Activated CD8-positive, alpha-beta T cell treated with anti-CD3 and anti-CD28 coated beads for 36 hours (primary cell): ENCODE measurements around the gene SORCS2. TPM values are rescaled to one million over a fixed set of nuclear protein-coding genes. Genes with fewer than 3 reads are reported as not detected.

Experiments
- ATAC-seq: fragments of 200-7000 bp; cut with Tn5 transposase; one replicate; pipeline ENCODE4 v1.10.0; 2021; ENCODE audit warnings: mild to moderate bottlenecking, moderate library complexity
- CTCF ChIA-PET: fragments of 350-600 bp; sonication (Branson Sonifier 250); formaldehyde crosslinking; loops from one replicate; lab custom pipeline; 2021; ENCODE audit warnings: antibody characterized with exemption; lab: Charles Lee
- POLR2A ChIA-PET: fragments of 350-600 bp; sonication (Branson Sonifier 250); formaldehyde crosslinking; loops from one replicate; lab custom pipeline; 2021; ENCODE audit warnings: antibody characterized with exemption; lab: Charles Lee
- DNase-seq: peaks from one replicate; pipeline ENCODE4 v3.0.0-alpha.2; 2020
- H3K27ac Mint-ChIP-seq: one replicate; pipeline ENCODE4 v1.8.0; 2021; ENCODE audit warnings: mild to moderate bottlenecking, mixed read lengths
- H3K27me3 Mint-ChIP-seq: one replicate; pipeline ENCODE4 v1.8.0; 2021; ENCODE audit warnings: mixed read lengths
- H3K36me3 Mint-ChIP-seq: one replicate; pipeline ENCODE4 v1.8.0; 2021; ENCODE audit warnings: low read depth, mixed read lengths
- H3K4me1 Mint-ChIP-seq: one replicate; pipeline ENCODE4 v1.8.0; 2021; ENCODE audit warnings: low read depth, mixed read lengths
- H3K4me3 Mint-ChIP-seq: one replicate; pipeline ENCODE4 v1.8.0; 2021; ENCODE audit warnings: mild to moderate bottlenecking, moderate library complexity, mixed read lengths
- H3K9me3 Mint-ChIP-seq: one replicate; pipeline ENCODE4 v1.8.0; 2021; ENCODE audit warnings: mixed read lengths
- intact Hi-C: fragments of 100-400 bp; cut with micrococcal nuclease; formaldehyde crosslinking; loops from one replicate; pipeline ENCODE4 v1.10.0; 2022
- total RNA-seq, 2 experiments: library from RNA; stranded (reverse); gene quantifications; one replicate each; pipeline ENCODE4 v1.2.3, GENCODE V29; 2021
- TF ChIP-seq, protein P1 (sequence below): fragments of 200-600 bp; IDR thresholded peaks from one replicate; pipeline ENCODE4 v1.8.0; 2022; ENCODE audit warnings: antibody characterized with exemption, mild to moderate bottlenecking

Gene SORCS2
- total RNA-seq, 2 experiments from 2014 or later: 0.05 TPM; not detected in 1

DNA sequence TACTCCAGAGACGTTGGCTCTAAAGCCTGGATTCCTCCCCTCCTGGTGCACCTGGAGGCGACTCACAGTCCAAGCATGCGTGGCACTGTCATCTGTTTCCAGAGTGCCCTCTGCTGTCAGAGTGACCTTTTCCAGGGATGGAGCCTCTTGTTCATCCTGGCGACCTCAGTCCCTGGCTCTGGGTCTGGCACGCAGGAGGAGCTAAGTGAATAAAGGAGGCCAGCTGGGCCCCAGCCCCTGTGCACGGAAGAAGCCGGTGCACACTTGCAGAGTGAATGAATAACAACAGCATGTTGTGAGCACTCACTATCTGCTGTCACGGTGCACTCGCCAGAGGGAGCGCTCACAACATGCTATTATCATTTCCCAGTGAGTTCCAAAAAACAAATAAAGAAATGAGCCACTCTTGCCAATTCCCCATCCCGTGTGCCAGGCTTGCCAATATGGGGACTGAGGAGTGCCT is 270.2 kb downstream of the SORCS2 start:
- intact Hi-C loops: no loop called here
- no peak overlapping the region for H3K4me3 Mint-ChIP-seq
- POLR2A ChIA-PET: no interaction called here
- TF ChIP-seq, protein P1, sequence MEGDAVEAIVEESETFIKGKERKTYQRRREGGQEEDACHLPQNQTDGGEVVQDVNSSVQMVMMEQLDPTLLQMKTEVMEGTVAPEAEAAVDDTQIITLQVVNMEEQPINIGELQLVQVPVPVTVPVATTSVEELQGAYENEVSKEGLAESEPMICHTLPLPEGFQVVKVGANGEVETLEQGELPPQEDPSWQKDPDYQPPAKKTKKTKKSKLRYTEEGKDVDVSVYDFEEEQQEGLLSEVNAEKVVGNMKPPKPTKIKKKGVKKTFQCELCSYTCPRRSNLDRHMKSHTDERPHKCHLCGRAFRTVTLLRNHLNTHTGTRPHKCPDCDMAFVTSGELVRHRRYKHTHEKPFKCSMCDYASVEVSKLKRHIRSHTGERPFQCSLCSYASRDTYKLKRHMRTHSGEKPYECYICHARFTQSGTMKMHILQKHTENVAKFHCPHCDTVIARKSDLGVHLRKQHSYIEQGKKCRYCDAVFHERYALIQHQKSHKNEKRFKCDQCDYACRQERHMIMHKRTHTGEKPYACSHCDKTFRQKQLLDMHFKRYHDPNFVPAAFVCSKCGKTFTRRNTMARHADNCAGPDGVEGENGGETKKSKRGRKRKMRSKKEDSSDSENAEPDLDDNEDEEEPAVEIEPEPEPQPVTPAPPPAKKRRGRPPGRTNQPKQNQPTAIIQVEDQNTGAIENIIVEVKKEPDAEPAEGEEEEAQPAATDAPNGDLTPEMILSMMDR: no peak
- CTCF ChIA-PET: no interaction called here
- ATAC-seq: no peak
- H3K4me1 Mint-ChIP-seq: no peaks in the 10 kb centered on the region
- no peaks in the 10 kb centered on the region for H3K27me3 Mint-ChIP-seq
- no peak for DNase-seq
- no peaks in the 10 kb centered on the region for H3K9me3 Mint-ChIP-seq
- H3K36me3 Mint-ChIP-seq: no peaks in the 10 kb centered on the region
- H3K27ac Mint-ChIP-seq: no peak overlapping the region

DNA sequence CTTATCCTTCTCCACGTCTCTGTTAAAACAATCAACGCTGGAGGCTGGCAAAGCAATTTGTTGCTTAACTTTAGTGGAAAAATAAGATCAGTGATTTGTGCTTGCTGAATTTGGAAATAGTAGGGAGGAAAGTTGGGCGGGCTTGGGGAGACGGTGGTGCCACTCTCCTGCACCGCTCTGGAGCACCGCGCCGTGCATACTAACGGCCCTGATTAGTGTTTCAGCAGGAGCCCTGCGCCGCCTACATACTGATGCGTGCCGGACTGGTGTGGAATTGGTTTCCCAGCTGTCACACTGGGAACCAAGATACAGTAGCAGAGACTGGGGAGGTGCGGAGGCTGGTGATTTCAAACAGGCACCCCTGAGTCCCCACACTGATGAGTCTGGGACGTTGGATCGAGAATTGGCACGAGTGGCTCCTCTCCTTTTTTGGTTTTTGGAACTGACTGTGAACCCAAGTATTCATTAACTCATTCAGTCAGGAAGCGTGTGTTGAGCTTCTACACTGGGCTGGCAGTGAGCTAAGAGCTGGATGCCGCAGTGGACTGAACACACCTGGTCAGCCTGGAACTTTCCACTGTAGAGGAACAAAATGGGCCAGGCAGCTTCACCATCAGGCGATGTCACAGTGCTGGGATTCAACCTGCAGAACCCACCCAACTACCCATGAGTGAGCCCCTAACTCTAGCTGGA is 271.4 kb downstream of the SORCS2 start:
- intact Hi-C loops: no loop called here
- TF ChIP-seq, protein P1: no peak
- POLR2A ChIA-PET: no interaction called here
- Mint-ChIP-seq H3K27me3 (no peaks in the 10 kb centered on the region), H3K9me3 (no peaks in the 10 kb centered on the region), H3K36me3 (no peaks in the 10 kb centered on the region), H3K27ac (no peak overlapping the region), H3K4me3 (no peak overlapping the region), H3K4me1 (no peaks in the 10 kb centered on the region)
- DNase-seq (no peak), ATAC-seq (no peak)
- CTCF ChIA-PET: no interaction called here

DNA sequence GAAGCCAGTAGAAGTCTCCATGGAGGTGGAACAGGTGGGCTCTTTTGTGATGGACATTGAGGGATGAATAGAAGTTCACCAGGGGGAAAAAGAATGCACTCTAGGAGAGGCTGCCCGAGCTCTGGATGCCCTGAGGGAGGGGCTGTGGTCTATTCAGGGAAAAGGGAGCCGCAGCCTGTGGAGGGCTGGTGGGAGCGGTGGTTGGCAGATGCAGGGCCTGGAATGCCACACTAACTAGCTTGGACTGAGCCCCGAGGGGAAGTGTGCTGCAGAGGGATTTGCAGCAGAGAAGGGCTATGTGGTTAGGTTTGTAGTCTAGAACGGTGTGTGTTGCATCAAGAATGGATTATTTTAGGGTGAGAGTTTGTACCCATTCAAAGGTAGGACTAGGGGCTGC is 271.9 kb downstream of the SORCS2 start:
- no peaks in the 10 kb centered on the region for H3K36me3 Mint-ChIP-seq
- POLR2A ChIA-PET: no interaction called here

DNA sequence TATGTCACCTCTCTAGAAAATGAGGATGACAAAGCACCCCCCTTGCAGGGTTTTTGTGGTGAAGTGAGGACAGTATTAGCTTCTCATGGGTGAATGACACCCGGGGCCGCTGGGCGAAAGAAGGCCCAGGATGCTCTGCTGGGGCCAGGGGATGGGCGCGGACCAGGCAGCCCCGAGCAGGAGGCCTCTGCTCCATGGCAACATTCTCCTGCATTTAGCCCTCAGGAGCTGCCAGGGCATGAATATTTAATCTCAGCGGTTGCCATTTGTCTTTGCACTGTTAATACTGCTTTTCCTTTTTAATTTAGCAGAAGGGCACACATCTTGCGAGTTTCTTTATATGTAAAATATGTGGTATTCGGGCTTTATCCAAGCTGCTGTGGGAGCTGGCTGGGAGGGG is 272.7 kb downstream of the SORCS2 start:
- intact Hi-C loops: no loop called here
- CTCF ChIA-PET: no interaction called here
- no peak for DNase-seq
- Mint-ChIP-seq H3K9me3 (no peaks in the 10 kb centered on the region), H3K36me3 (no peaks in the 10 kb centered on the region), H3K4me3 (no peak overlapping the region), H3K27me3 (no peaks in the 10 kb centered on the region), H3K4me1 (no peaks in the 10 kb centered on the region), H3K27ac (no peak overlapping the region)
- POLR2A ChIA-PET: no interaction called here
- TF ChIP-seq, protein P1: no peak
- no peak for ATAC-seq

More for the DNA sequence above, 271.9 kb downstream of the SORCS2 start:
- intact Hi-C loops: no loop called here
- TF ChIP-seq, protein P1: no peak
- Mint-ChIP-seq H3K27ac (no peak overlapping the region), H3K9me3 (no peaks in the 10 kb centered on the region), H3K4me1 (no peaks in the 10 kb centered on the region), H3K27me3 (no peaks in the 10 kb centered on the region), H3K4me3 (no peak overlapping the region)
- no peak for ATAC-seq
- no peak for DNase-seq
- CTCF ChIA-PET: no interaction called here

DNA sequence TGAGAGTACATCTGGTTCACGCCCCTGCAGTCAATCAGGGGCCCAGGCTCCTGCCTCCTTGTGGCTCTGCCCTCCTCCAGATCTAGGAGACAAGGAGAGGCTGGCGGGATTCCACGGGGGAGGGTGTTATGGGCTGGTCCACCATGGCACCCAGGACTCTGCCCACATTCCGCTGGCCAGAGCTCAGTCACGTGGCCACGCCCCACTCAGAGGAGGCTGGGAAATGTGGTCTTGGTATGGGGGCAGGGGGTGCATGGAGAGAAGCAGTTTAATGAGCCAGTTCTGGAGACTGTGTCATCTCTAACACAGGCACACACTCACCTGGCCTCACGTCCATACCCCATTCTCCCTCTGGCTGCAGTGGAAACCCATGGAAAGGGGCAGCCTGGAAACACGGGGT is 273.9 kb downstream of the SORCS2 start:
- H3K9me3 Mint-ChIP-seq: no peaks in the 10 kb centered on the region
- no peak overlapping the region for H3K27ac Mint-ChIP-seq
- DNase-seq (no peak), ATAC-seq (no peak)
- H3K4me1 Mint-ChIP-seq: no peaks in the 10 kb centered on the region
- TF ChIP-seq, protein P1: no peak
- POLR2A ChIA-PET: no interaction called here
- intact Hi-C loops: no loop called here
- CTCF ChIA-PET: no interaction called here
- H3K4me3 Mint-ChIP-seq: no peak overlapping the region
- no peaks in the 10 kb centered on the region for H3K36me3 Mint-ChIP-seq
- H3K27me3 Mint-ChIP-seq: no peaks in the 10 kb centered on the region
